Mammary epithelial cell (primary cell): ENCODE results near the gene GCSH.

Experiments
- EZH2 ChIP-seq: IDR thresholded peaks from 2 replicates; pipeline ENCODE4 v1.6.1; 2012; ENCODE audit warnings: low read length, inconsistent platforms, borderline replicate concordance
- TF ChIP-seq, protein P1 (sequence below), 2 donors: IDR thresholded peaks in 1 of 2; conservative IDR thresholded peaks in 1 of 2; 2 replicates each; pipeline ENCODE4 v1.5.1; 2011 to 2012; ENCODE audit warnings: inconsistent platforms in 2 of 2, low read length in 2 of 2, mild to moderate bottlenecking in 2 of 2, control low read depth in 1 of 2, low read depth in 1 of 2; ENCODE audit not compliant: insufficient read depth in 1 of 2; ENCODE audit errors: extremely low read depth in 1 of 2

DNA sequence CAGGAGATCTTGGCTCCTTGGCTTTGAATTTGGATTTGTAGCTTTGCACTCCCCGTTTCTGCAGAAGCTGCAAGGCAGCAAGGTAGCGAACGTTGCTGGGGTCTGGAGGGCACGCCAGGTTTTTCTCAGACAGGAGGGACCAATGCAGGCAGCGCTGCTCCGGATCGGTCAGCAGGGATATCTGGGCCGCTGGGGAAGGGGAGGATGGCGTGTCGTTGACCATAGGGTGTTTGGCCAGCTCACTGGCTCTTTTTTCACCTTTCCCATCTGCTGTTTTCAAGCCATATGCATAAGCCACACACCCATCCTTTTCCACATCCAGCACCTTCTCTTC is 34.9 kb downstream of the GCSH start:
- TF ChIP-seq, protein P1, sequence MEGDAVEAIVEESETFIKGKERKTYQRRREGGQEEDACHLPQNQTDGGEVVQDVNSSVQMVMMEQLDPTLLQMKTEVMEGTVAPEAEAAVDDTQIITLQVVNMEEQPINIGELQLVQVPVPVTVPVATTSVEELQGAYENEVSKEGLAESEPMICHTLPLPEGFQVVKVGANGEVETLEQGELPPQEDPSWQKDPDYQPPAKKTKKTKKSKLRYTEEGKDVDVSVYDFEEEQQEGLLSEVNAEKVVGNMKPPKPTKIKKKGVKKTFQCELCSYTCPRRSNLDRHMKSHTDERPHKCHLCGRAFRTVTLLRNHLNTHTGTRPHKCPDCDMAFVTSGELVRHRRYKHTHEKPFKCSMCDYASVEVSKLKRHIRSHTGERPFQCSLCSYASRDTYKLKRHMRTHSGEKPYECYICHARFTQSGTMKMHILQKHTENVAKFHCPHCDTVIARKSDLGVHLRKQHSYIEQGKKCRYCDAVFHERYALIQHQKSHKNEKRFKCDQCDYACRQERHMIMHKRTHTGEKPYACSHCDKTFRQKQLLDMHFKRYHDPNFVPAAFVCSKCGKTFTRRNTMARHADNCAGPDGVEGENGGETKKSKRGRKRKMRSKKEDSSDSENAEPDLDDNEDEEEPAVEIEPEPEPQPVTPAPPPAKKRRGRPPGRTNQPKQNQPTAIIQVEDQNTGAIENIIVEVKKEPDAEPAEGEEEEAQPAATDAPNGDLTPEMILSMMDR (conservative IDR thresholded peaks at IDR 0.05 in 1 of 2, IDR thresholded peaks at IDR 0.05 in 1 of 2; ENCODE audit: extremely low read depth in 1 of 2, insufficient read depth in 1 of 2, low read depth in 1 of 2, low read length in 2 of 2): no peak
- no peak for TF ChIP-seq EZH2
